GM21619 (cell line): ENCODE data around the gene RGP1.

Experiments
- ATAC-seq: cut with Tn5 transposase; IDR thresholded peaks from one replicate; pipeline ENCODE4 v1.9.1; 2021; ENCODE audit not compliant: unreplicated experiment

Gene RGP1

GRCh38 chr9:35801328-35802128 is 52.4 kb downstream of the RGP1 start:
- no peak for ATAC-seq

GRCh38 chr9:35806101-35806500 is 57.0 kb downstream of the RGP1 start:
- ATAC-seq, result no peak
